ENCODE data around the gene EYA2. TPM values are rescaled to one million over a fixed set of nuclear protein-coding genes. Genes with fewer than 3 reads are reported as not detected.

The EYA2 gene, protein sequence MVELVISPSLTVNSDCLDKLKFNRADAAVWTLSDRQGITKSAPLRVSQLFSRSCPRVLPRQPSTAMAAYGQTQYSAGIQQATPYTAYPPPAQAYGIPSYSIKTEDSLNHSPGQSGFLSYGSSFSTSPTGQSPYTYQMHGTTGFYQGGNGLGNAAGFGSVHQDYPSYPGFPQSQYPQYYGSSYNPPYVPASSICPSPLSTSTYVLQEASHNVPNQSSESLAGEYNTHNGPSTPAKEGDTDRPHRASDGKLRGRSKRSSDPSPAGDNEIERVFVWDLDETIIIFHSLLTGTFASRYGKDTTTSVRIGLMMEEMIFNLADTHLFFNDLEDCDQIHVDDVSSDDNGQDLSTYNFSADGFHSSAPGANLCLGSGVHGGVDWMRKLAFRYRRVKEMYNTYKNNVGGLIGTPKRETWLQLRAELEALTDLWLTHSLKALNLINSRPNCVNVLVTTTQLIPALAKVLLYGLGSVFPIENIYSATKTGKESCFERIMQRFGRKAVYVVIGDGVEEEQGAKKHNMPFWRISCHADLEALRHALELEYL
- total RNA-seq = 11.1 TPM
- 28.5 TPM for polyA plus RNA-seq
- long read RNA-seq, donor 1, partial matches to known transcripts = 0 of 2 reads
- long read RNA-seq, donor 1, other reads (novel, unspliced or antisense) = 0 of 2 reads
- long read RNA-seq, donor 2, transcript EYA2-202 (16 exons, 2,702 nt) = major isoform, 6 of 6 reads
- long read RNA-seq, donor 2, partial matches to known transcripts = 0 of 6 reads
- long read RNA-seq, donor 2, other reads (novel, unspliced or antisense) = 0 of 6 reads
- long read RNA-seq, donor 3, partial matches to known transcripts = 0 of 1 reads
- long read RNA-seq, donor 3, other reads (novel, unspliced or antisense) = 0 of 1 reads
- long read RNA-seq, donor 4 = 0 reads
- long read RNA-seq, donor 5, partial matches to known transcripts = 0 of 2 reads
- long read RNA-seq, donor 5, other reads (novel, unspliced or antisense) = 0 of 2 reads
- long read RNA-seq, donor 6, partial matches to known transcripts = 0 of 3 reads
- long read RNA-seq, donor 6, other reads (novel, unspliced or antisense) = 0 of 3 reads
- long read RNA-seq, donor 7, partial matches to known transcripts = 16 of 17 reads
- long read RNA-seq, donor 7, other reads (novel, unspliced or antisense) = 0 of 17 reads
- long read RNA-seq, donor 8, partial matches to known transcripts = 0 of 1 reads
- long read RNA-seq, donor 8, other reads (novel, unspliced or antisense) = 0 of 1 reads
- long read RNA-seq, donor 9 = 0 reads
- long read RNA-seq, donor 10, partial matches to known transcripts = 9 of 10 reads
- long read RNA-seq, donor 10, other reads (novel, unspliced or antisense) = 0 of 10 reads

DNA sequence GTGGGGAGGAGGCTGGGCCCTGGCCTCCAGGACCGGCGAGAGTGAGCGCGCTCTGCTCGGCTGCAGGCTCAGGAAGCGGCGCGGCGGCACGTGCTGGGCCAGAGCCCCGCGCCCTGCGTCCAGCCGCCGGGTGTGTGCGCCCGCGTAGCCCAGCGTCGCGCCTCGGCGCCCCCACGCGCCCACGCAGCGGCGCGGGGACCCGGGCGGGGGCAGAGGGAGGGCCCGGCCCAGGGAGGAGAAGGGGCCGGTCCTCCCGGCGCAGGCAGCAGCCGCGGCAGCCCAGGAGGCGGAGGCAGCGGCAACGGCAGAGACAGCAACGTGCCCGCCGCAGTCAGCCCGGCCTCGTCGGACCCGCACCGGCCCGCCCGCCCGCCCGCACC, at the start of gene EYA2:
EYA2 (plus strand) TSS at position 265 of the 380 bp plus-strand sequence. CDS start 95,168 bp downstream, outside the sequence.
- Histone ChIP-seq H3K27me3 (ENCODE audit: control insufficient read depth in 2 of 2, insufficient read depth in 1 of 2, low read length in 1 of 2) (peaks cover 35 to 41% of the 10 kb centered on the region in 2 donors), H3K27ac (ENCODE audit: low read depth in 1 of 2, low read length in 1 of 2) (peak within 1 kb of the TSS in 1 of 2 donors; percentile 61), H3K4me1 (ENCODE audit: control insufficient read depth in 2 of 2, insufficient read depth in 2 of 2, low read length in 2 of 2) (no peaks in the 10 kb centered on the region), H3K4me3 (ENCODE audit: low read length in 2 of 2) (peak within 1 kb of the TSS; percentile 24 to 35), H3K36me3 (ENCODE audit: control insufficient read depth in 2 of 2, insufficient read depth in 2 of 2, low read length in 1 of 2) (no peaks in the 10 kb centered on the region), H3K9me3 (ENCODE audit: control insufficient read depth in 2 of 2, insufficient read depth in 1 of 2, low read length in 1 of 2) (no peaks in the 10 kb centered on the region)
- no peak for DNase-seq (ENCODE audit: low read depth in 6 of 9, low spot score in 9 of 9)
- 4% methylated on average over 51 of the region's 52 CpGs for WGBS

DNA sequence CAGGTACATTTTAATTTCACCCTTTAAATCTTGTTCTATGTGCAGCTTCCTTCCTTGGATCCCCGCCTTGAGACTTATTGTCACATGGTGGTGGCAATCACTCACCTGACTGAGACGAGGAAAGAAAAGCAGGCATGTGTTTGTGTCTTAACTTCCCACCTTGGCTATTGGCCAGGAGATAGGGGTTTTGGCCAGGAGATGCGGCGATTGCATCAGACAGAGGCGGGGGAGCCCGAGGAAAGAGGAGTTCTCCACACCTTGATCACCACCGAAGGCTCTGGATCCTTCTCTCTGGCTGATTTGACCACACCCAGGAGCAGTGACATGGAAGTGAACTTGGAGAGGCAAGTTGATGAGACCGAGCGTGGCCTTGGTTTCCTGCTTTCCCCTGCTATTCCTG, 49.7 kb upstream of the EYA2 start:
- Histone ChIP-seq H3K4me3 (ENCODE audit: low read length in 2 of 2) (no peak overlapping the region), H3K27me3 (ENCODE audit: control insufficient read depth in 2 of 2, insufficient read depth in 1 of 2, low read length in 1 of 2) (no peaks in the 10 kb centered on the region), H3K27ac (ENCODE audit: low read depth in 1 of 2, low read length in 1 of 2) (no peak overlapping the region), H3K36me3 (ENCODE audit: control insufficient read depth in 2 of 2, insufficient read depth in 2 of 2, low read length in 1 of 2) (no peaks in the 10 kb centered on the region), H3K4me1 (ENCODE audit: control insufficient read depth in 2 of 2, insufficient read depth in 2 of 2, low read length in 2 of 2) (no peaks in the 10 kb centered on the region), H3K9me3 (ENCODE audit: control insufficient read depth in 2 of 2, insufficient read depth in 1 of 2, low read length in 1 of 2) (no peaks in the 10 kb centered on the region)
- 90% methylated on average over 9 of the region's 9 CpGs for WGBS
- no peak for DNase-seq (ENCODE audit: low read depth in 6 of 9, low spot score in 9 of 9)

DNA sequence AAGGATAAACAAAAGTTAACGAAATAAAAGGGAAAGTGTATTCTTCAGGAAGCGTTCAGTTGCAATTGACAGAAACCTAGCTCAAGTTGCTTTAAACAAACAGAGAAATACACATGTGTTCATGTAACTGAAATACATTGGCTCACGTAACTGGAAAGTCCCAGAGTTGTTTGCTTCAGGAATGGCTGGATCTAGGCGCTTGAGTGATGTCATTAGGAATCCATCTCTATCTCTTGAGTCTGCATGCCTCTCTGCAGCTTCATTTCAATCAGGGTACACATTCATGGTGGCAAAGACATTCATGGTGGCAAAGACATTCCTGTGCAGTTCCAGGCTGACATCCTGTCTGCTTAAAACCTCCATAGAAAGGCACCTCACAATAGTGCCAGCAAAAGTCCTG, 45.4 kb upstream of the EYA2 start:
- Histone ChIP-seq H3K36me3 (ENCODE audit: control insufficient read depth in 2 of 2, insufficient read depth in 2 of 2, low read length in 1 of 2) (no peaks in the 10 kb centered on the region), H3K9me3 (ENCODE audit: control insufficient read depth in 2 of 2, insufficient read depth in 1 of 2, low read length in 1 of 2) (no peaks in the 10 kb centered on the region), H3K4me1 (ENCODE audit: control insufficient read depth in 2 of 2, insufficient read depth in 2 of 2, low read length in 2 of 2) (no peaks in the 10 kb centered on the region), H3K27ac (ENCODE audit: low read depth in 1 of 2, low read length in 1 of 2) (no peak overlapping the region), H3K27me3 (ENCODE audit: control insufficient read depth in 2 of 2, insufficient read depth in 1 of 2, low read length in 1 of 2) (no peaks in the 10 kb centered on the region), H3K4me3 (ENCODE audit: low read length in 2 of 2) (no peak overlapping the region)
- no peak for DNase-seq (ENCODE audit: low read depth in 6 of 9, low spot score in 9 of 9)
- WGBS = 90% methylated on average over 4 of the region's 4 CpGs

DNA sequence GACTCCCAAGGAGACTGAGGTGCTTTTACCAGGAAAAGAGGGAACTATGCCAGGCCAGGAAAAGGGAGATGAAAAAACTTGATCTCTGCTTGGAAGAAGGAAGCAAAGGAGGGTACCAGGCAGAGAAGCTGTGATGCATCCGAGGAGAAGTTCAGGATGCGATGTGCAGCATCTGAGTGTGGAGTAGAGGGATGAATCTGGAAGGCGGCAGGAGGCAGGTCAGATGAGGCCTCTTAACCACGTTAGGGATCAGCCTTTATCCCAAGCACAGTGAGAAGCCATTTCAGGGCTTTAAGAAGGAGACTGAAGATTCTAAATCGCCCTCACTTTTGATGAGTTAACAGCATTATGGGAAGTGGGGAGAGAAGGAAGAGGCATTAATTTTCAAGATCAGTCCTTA, 44.9 kb upstream of the EYA2 start:
- Histone ChIP-seq H3K27ac (ENCODE audit: low read depth in 1 of 2, low read length in 1 of 2) (no peak overlapping the region), H3K9me3 (ENCODE audit: control insufficient read depth in 2 of 2, insufficient read depth in 1 of 2, low read length in 1 of 2) (no peaks in the 10 kb centered on the region), H3K27me3 (ENCODE audit: control insufficient read depth in 2 of 2, insufficient read depth in 1 of 2, low read length in 1 of 2) (no peaks in the 10 kb centered on the region), H3K4me1 (ENCODE audit: control insufficient read depth in 2 of 2, insufficient read depth in 2 of 2, low read length in 2 of 2) (no peaks in the 10 kb centered on the region), H3K36me3 (ENCODE audit: control insufficient read depth in 2 of 2, insufficient read depth in 2 of 2, low read length in 1 of 2) (no peaks in the 10 kb centered on the region), H3K4me3 (ENCODE audit: low read length in 2 of 2) (no peak overlapping the region)
- 84% methylated on average over 5 of the region's 5 CpGs for WGBS
- no peak for DNase-seq (ENCODE audit: low read depth in 6 of 9, low spot score in 9 of 9)

DNA sequence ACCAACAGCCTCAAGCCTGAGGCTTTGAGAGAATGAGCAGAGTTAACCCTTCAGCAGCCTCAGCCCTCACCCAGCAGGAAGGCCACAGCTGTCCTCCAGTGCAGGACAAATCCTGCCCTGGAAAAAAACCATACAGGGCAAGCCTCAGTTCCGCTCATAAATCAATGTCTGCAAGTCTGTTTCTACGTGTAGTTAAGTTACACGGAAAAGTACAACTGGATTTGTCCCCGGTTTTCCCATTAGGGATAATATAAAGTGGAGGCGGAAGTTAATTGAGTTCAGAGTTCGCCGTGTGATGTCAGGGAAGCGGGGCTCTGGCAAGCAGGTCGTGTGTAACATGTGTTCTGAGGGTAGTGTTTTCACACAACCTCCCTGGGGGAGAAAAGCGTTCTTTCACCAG, 44.2 kb upstream of the EYA2 start:
- 68% methylated on average over 10 of the region's 10 CpGs for WGBS
- no peaks in the 10 kb centered on the region for H3K9me3 ChIP-seq (ENCODE audit: control insufficient read depth in 2 of 2, insufficient read depth in 1 of 2, low read length in 1 of 2)
- no peak for DNase-seq (ENCODE audit: low read depth in 6 of 9, low spot score in 9 of 9)
- no peaks in the 10 kb centered on the region for H3K4me1 ChIP-seq (ENCODE audit: control insufficient read depth in 2 of 2, insufficient read depth in 2 of 2, low read length in 2 of 2)
- H3K4me3 ChIP-seq (ENCODE audit: low read length in 2 of 2) = no peak overlapping the region
- no peaks in the 10 kb centered on the region for H3K36me3 ChIP-seq (ENCODE audit: control insufficient read depth in 2 of 2, insufficient read depth in 2 of 2, low read length in 1 of 2)
- no peaks in the 10 kb centered on the region for H3K27me3 ChIP-seq (ENCODE audit: control insufficient read depth in 2 of 2, insufficient read depth in 1 of 2, low read length in 1 of 2)
- no peak overlapping the region for H3K27ac ChIP-seq (ENCODE audit: low read depth in 1 of 2, low read length in 1 of 2)

DNA sequence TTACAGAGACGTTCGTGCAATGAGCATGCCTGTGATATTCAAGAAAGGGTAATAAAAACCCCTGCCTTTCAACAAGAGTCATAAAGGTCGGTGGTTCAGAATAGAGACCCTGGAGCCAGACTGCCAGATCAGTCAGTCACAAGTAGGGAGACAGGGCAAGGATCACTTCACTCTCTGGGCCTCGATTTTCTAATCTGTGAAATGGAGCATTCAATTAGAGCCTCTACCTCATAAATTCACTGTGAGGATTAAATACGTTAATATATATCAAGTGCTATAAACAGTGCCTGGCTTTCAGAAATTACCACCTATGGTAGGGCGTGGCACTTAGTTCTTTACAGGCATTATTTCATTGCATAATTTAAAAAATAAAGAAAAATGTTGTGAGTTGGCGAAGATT, 43.7 kb upstream of the EYA2 start:
- 83% methylated on average over 7 of the region's 7 CpGs for WGBS
- DNase-seq (ENCODE audit: low read depth in 6 of 9, low spot score in 9 of 9) = no peak
- Histone ChIP-seq H3K27me3 (ENCODE audit: control insufficient read depth in 2 of 2, insufficient read depth in 1 of 2, low read length in 1 of 2) (no peaks in the 10 kb centered on the region), H3K9me3 (ENCODE audit: control insufficient read depth in 2 of 2, insufficient read depth in 1 of 2, low read length in 1 of 2) (no peaks in the 10 kb centered on the region), H3K4me3 (ENCODE audit: low read length in 2 of 2) (no peak overlapping the region), H3K4me1 (ENCODE audit: control insufficient read depth in 2 of 2, insufficient read depth in 2 of 2, low read length in 2 of 2) (no peaks in the 10 kb centered on the region), H3K27ac (ENCODE audit: low read depth in 1 of 2, low read length in 1 of 2) (no peak overlapping the region), H3K36me3 (ENCODE audit: control insufficient read depth in 2 of 2, insufficient read depth in 2 of 2, low read length in 1 of 2) (no peaks in the 10 kb centered on the region)

DNA sequence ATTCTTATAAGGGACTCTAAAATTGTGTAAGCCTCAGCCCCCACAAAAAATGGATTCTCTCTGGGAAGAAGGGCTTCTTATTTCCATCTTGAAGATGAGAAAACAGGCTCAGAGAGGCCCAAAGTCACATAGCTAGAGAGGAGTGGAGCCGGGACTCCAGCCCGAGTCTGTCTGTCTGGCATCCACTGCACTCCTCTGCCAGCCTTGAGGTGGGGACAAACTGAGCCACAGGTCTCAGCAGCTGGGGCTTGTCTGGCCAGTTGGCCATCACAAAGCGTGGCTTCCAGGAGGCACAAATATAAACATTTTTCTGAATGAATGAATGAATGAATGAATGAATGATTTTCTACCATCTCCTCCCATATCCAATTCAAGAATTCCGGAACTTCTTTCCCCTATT, 42.9 kb upstream of the EYA2 start:
- Histone ChIP-seq H3K36me3 (ENCODE audit: control insufficient read depth in 2 of 2, insufficient read depth in 2 of 2, low read length in 1 of 2) (no peaks in the 10 kb centered on the region), H3K4me1 (ENCODE audit: control insufficient read depth in 2 of 2, insufficient read depth in 2 of 2, low read length in 2 of 2) (no peaks in the 10 kb centered on the region), H3K27me3 (ENCODE audit: control insufficient read depth in 2 of 2, insufficient read depth in 1 of 2, low read length in 1 of 2) (no peaks in the 10 kb centered on the region), H3K4me3 (ENCODE audit: low read length in 2 of 2) (no peak overlapping the region), H3K9me3 (ENCODE audit: control insufficient read depth in 2 of 2, insufficient read depth in 1 of 2, low read length in 1 of 2) (no peaks in the 10 kb centered on the region), H3K27ac (ENCODE audit: low read depth in 1 of 2, low read length in 1 of 2) (no peak overlapping the region)
- WGBS = 94% methylated on average over 4 of the region's 4 CpGs
- no peak for DNase-seq (ENCODE audit: low read depth in 6 of 9, low spot score in 9 of 9)

DNA sequence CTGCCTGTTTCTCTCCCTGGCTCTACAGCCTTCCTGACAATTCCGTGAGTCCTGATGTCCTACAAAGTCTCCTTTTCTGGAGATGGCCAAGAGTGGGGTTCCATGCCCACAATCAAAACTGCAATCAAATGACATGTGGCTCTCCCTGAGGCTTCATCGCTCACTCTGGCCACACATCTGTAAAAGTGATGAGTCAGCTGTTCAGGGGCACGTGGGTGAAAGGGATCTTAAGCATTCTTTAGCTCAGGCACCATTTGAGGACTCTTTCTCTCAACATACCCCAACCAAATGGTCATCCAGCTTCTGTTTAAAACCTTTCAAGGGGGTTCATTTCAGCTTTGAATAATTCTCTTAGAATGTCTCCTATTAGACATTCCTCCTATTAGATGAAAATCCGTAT, 42.3 kb upstream of the EYA2 start:
- DNase-seq (ENCODE audit: low read depth in 6 of 9, low spot score in 9 of 9) = no peak
- Histone ChIP-seq H3K27me3 (ENCODE audit: control insufficient read depth in 2 of 2, insufficient read depth in 1 of 2, low read length in 1 of 2) (no peaks in the 10 kb centered on the region), H3K4me3 (ENCODE audit: low read length in 2 of 2) (no peak overlapping the region), H3K9me3 (ENCODE audit: control insufficient read depth in 2 of 2, insufficient read depth in 1 of 2, low read length in 1 of 2) (no peaks in the 10 kb centered on the region), H3K4me1 (ENCODE audit: control insufficient read depth in 2 of 2, insufficient read depth in 2 of 2, low read length in 2 of 2) (no peaks in the 10 kb centered on the region), H3K27ac (ENCODE audit: low read depth in 1 of 2, low read length in 1 of 2) (no peak overlapping the region), H3K36me3 (ENCODE audit: control insufficient read depth in 2 of 2, insufficient read depth in 2 of 2, low read length in 1 of 2) (no peaks in the 10 kb centered on the region)
- 77% methylated on average over 4 of the region's 4 CpGs for WGBS

All from thymus (tissue), 14 donors.